HepG2 (cell line): ENCODE data around the gene MYO7B. TPM values are rescaled to one million over a fixed set of nuclear protein-coding genes. Genes with fewer than 3 reads are reported as not detected.

ENCODE experiments used
- NFIC ChIP-seq: IDR thresholded peaks from 2 replicates; pipeline ENCODE4 v1.6.1; 2012; ENCODE audit warnings: mild to moderate bottlenecking, low read length, inconsistent platforms
- TRIM24 ChIP-seq: sonication (generic); formaldehyde crosslinking; IDR thresholded peaks from 2 replicates; pipeline ENCODE4 v1.8.0; 2022; ENCODE audit warnings: mild to moderate bottlenecking, missing genetic modification reagents
- ZBTB25 ChIP-seq: IDR thresholded peaks from 2 replicates; pipeline ENCODE4 v1.6.1; 2018; ENCODE audit warnings: missing genetic modification reagents
- ZMYM4 ChIP-seq: sonication (generic); formaldehyde crosslinking; IDR thresholded peaks from 2 replicates; pipeline ENCODE4 v1.8.1; 2023; ENCODE audit warnings: mild to moderate bottlenecking, missing genetic modification reagents
- ZNF207 ChIP-seq: fragments of 450-650 bp; IDR thresholded peaks from 2 replicates; pipeline ENCODE4 v1.6.1; 2016; ENCODE audit warnings: antibody characterized with exemption, borderline replicate concordance
- ZNF329 ChIP-seq: sonication (generic); formaldehyde crosslinking; IDR thresholded peaks from 2 replicates; pipeline ENCODE4 v1.9.0; 2021; ENCODE audit warnings: low read depth, mild to moderate bottlenecking, missing genetic modification reagents
- ZNF382 ChIP-seq: sonication (generic); formaldehyde crosslinking; IDR thresholded peaks from 2 replicates; pipeline ENCODE4 v1.5.0; 2020; ENCODE audit warnings: missing genetic modification reagents, mild to moderate bottlenecking, borderline replicate concordance
- ZNF678 ChIP-seq: sonication (generic); formaldehyde crosslinking; IDR thresholded peaks from 2 replicates; pipeline ENCODE4 v1.4.0; 2020; ENCODE audit warnings: mild to moderate bottlenecking, missing genetic modification reagents
- ZSCAN20 ChIP-seq: sonication (generic); formaldehyde crosslinking; IDR thresholded peaks from 2 replicates; pipeline ENCODE4 v1.4.0; 2020; ENCODE audit warnings: missing genetic modification reagents, mild to moderate bottlenecking, borderline replicate concordance
- polyA plus RNA-seq, 8 experiments: library from polyadenylated mRNA; depleted of rRNA in 3 of 8; stranded (reverse) in 7 of 8; unstranded in 1 of 8; fragments of >200 nt; fragmentation: Illumina TruSeq in 4 of 8; extraction: Trizol in 4 of 8; gene quantifications; 2 replicates each; pipeline versions ENCODE4 v1.2.1 to v1.2.3, GENCODE V29; 2011 to 2016; ENCODE audit warnings: low read depth in 4 of 8, missing spikeins in 1 of 8, mixed read lengths in 1 of 8; ENCODE audit not compliant: insufficient read depth in 1 of 8
- total RNA-seq, 5 experiments: library from RNA; depleted of rRNA; stranded (reverse); fragments of >200 nt; fragmentation: Illumina TruSeq; extraction: Trizol; gene quantifications; 2 replicates each; pipeline ENCODE4 v1.2.3, GENCODE V29; 2016; ENCODE audit warnings: low read depth in 1 of 5
- TF ChIP-seq, protein P1 (sequence below): sonication (generic); formaldehyde crosslinking; IDR thresholded peaks from 2 replicates; pipeline ENCODE4 v1.9.0; 2021; ENCODE audit warnings: missing genetic modification reagents, mild to moderate bottlenecking, borderline replicate concordance
- TF ChIP-seq, protein P2 (sequence below): sonication (generic); formaldehyde crosslinking; IDR thresholded peaks from 2 replicates; pipeline ENCODE4 v1.5.0; 2020; ENCODE audit warnings: mild to moderate bottlenecking, missing genetic modification reagents, borderline replicate concordance
- TF ChIP-seq, protein P3 (sequence below): sonication (generic); formaldehyde crosslinking; conservative IDR thresholded peaks from 2 replicates; pipeline ENCODE4 v1.8.0; 2022; ENCODE audit warnings: mild to moderate bottlenecking, moderate library complexity, missing genetic modification reagents
- TF ChIP-seq, protein P4 (sequence below): sonication (generic); formaldehyde crosslinking; IDR thresholded peaks from 2 replicates; pipeline ENCODE4 v1.8.1; 2023; ENCODE audit warnings: mild to moderate bottlenecking, inconsistent platforms, moderate library complexity, missing genetic modification reagents, borderline replicate concordance
- TF ChIP-seq, protein P5 (sequence below): sonication (generic); formaldehyde crosslinking; IDR thresholded peaks from 2 replicates; pipeline ENCODE4 v1.4.0; 2020; ENCODE audit warnings: missing genetic modification reagents

Gene MYO7B
- total and polyA plus RNA-seq, 2 of the 13 experiments (the other 11 are each of a cell fraction or from before 2014, with no cell fraction given): not detected

DNA sequence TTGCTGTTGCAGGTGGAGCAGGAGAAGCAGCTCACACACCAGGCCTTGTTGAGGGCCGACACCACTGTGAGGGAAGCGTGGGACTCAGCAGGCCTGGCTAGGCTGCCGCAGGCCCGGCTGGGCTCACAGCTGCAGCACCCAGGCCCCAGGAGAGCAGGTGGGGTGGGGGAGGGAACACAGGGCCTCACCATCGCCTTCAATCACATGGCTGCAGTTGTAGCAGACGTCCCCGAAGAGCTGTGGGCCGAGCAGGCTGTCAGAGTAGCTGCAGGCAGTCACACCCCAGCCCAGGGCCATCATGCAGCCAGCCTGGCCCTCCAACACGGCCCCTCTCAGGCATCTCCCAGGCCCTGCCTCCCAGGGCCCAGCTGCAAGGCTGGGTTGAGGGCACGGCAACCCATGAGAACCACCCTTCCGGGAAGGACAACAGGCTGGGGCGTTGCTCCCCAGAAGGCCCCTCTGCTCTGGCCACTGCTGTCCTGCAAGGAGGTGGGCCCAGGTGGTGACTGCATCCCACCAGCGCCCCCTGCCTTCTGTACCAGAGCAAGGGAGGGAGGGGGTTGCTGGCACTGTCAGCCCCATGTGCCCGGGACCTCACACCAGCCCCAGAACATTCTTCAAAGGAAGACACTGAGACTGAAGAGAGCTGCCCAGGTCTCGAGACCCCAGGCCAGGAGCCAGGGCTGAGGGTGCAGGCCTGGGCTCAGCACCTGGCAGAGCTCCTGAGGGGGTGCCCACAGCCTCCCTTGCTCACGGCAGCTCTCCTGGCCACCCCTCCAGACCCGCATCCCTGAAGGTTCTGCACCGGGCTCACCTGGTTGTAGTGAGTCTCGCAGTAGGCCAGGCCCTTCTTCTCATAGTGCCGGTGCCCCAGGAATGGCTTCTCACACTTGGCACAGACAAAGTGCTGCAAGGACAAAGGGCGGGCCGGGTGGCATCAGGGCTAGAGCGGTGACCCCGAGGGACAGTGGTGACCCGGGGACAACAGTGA, 104.9 kb downstream of the MYO7B start (continued):
- peak; percentile 31; the same call in 1 of the 2 replicates for TF ChIP-seq ZMYM4
- TF ChIP-seq, protein P1, sequence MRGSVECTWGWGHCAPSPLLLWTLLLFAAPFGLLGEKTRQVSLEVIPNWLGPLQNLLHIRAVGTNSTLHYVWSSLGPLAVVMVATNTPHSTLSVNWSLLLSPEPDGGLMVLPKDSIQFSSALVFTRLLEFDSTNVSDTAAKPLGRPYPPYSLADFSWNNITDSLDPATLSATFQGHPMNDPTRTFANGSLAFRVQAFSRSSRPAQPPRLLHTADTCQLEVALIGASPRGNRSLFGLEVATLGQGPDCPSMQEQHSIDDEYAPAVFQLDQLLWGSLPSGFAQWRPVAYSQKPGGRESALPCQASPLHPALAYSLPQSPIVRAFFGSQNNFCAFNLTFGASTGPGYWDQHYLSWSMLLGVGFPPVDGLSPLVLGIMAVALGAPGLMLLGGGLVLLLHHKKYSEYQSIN (CRISPR knock-in tag): no peak
- TF ChIP-seq, protein P2, sequence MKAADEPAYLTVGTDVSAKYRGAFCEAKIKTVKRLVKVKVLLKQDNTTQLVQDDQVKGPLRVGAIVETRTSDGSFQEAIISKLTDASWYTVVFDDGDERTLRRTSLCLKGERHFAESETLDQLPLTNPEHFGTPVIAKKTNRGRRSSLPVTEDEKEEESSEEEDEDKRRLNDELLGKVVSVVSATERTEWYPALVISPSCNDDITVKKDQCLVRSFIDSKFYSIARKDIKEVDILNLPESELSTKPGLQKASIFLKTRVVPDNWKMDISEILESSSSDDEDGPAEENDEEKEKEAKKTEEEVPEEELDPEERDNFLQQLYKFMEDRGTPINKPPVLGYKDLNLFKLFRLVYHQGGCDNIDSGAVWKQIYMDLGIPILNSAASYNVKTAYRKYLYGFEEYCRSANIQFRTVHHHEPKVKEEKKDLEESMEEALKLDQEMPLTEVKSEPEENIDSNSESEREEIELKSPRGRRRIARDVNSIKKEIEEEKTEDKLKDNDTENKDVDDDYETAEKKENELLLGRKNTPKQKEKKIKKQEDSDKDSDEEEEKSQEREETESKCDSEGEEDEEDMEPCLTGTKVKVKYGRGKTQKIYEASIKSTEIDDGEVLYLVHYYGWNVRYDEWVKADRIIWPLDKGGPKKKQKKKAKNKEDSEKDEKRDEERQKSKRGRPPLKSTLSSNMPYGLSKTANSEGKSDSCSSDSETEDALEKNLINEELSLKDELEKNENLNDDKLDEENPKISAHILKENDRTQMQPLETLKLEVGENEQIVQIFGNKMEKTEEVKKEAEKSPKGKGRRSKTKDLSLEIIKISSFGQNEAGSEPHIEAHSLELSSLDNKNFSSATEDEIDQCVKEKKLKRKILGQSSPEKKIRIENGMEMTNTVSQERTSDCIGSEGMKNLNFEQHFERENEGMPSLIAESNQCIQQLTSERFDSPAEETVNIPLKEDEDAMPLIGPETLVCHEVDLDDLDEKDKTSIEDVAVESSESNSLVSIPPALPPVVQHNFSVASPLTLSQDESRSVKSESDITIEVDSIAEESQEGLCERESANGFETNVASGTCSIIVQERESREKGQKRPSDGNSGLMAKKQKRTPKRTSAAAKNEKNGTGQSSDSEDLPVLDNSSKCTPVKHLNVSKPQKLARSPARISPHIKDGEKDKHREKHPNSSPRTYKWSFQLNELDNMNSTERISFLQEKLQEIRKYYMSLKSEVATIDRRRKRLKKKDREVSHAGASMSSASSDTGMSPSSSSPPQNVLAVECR: peak; percentile 47
- TF ChIP-seq ZNF207: no peak
- no peak for TF ChIP-seq ZBTB25 (CRISPR knock-in tag)
- TF ChIP-seq, protein P3, sequence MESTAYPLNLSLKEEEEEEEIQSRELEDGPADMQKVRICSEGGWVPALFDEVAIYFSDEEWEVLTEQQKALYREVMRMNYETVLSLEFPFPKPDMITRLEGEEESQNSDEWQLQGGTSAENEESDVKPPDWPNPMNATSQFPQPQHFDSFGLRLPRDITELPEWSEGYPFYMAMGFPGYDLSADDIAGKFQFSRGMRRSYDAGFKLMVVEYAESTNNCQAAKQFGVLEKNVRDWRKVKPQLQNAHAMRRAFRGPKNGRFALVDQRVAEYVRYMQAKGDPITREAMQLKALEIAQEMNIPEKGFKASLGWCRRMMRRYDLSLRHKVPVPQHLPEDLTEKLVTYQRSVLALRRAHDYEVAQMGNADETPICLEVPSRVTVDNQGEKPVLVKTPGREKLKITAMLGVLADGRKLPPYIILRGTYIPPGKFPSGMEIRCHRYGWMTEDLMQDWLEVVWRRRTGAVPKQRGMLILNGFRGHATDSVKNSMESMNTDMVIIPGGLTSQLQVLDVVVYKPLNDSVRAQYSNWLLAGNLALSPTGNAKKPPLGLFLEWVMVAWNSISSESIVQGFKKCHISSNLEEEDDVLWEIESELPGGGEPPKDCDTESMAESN: peak; percentile 89
- no peak for TF ChIP-seq ZNF382 (CRISPR knock-in tag)
- no peak for TF ChIP-seq NFIC
- no peak for TF ChIP-seq ZSCAN20 (CRISPR knock-in tag)
- no peak for TF ChIP-seq ZNF678
- no peak for TF ChIP-seq ZNF329 (CRISPR knock-in tag)
- TF ChIP-seq, protein P4, sequence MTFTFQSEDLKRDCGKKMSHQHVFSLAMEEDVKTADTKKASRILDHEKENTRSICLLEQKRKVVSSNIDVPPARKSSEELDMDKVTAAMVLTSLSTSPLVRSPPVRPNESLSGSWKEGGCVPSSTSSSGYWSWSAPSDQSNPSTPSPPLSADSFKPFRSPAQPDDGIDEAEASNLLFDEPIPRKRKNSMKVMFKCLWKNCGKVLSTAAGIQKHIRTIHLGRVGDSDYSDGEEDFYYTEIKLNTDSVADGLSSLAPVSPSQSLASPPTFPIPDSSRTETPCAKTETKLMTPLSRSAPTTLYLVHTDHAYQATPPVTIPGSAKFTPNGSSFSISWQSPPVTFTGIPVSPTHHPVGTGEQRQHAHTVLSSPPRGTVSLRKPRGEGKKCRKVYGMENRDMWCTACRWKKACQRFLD (CRISPR knock-in tag): no peak
- TF ChIP-seq, protein P5, sequence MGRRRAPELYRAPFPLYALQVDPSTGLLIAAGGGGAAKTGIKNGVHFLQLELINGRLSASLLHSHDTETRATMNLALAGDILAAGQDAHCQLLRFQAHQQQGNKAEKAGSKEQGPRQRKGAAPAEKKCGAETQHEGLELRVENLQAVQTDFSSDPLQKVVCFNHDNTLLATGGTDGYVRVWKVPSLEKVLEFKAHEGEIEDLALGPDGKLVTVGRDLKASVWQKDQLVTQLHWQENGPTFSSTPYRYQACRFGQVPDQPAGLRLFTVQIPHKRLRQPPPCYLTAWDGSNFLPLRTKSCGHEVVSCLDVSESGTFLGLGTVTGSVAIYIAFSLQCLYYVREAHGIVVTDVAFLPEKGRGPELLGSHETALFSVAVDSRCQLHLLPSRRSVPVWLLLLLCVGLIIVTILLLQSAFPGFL (CRISPR knock-in tag): no peak
- no peak for TF ChIP-seq TRIM24 (CRISPR knock-in tag)
